Kidney (tissue), 14 donors: Measurements from ENCODE around the gene AK9. TPM values are rescaled to one million over a fixed set of nuclear protein-coding genes. Genes with fewer than 3 reads are reported as not detected.

ENCODE experiments used
- DNase-seq, 5 donors: peaks; one replicate each; pipeline ENCODE4 v3.0.0-alpha.2; 2013 to 2020
- FAIRE-seq: peaks from 2 replicates; lab custom pipeline; 2012; peaks lifted over from hg19 to GRCh38; lab: Jason Lieb, UNC
- H3K27ac ChIP-seq, 2 donors: one replicate each; pipeline ENCODE4 v1.7.0; 2013; ENCODE audit warnings: low read depth in 2 of 2, low read length in 2 of 2, inconsistent platforms in 1 of 2
- H3K27me3 ChIP-seq: one replicate; pipeline ENCODE4 v1.7.1; 2013; ENCODE audit warnings: low read length, inconsistent platforms; ENCODE audit not compliant: control insufficient read depth, insufficient read depth
- H3K36me3 ChIP-seq, 3 donors: one replicate each; pipeline versions ENCODE4 v1.7.0 to v1.7.1; 2013; ENCODE audit warnings: low read length in 3 of 3, control low read depth in 1 of 3, inconsistent platforms in 1 of 3; ENCODE audit not compliant: insufficient read depth in 3 of 3, control insufficient read depth in 2 of 3
- H3K4me1 ChIP-seq, 3 donors: one replicate each; pipeline versions ENCODE4 v1.7.0 to v1.7.1; 2013; ENCODE audit warnings: low read length in 3 of 3, inconsistent platforms in 1 of 3, low read depth in 1 of 3; ENCODE audit not compliant: control insufficient read depth in 2 of 3, insufficient read depth in 2 of 3
- H3K4me3 ChIP-seq, 3 donors: one replicate each; pipeline versions ENCODE4 v1.7.0 to v1.8.1; 2013; ENCODE audit warnings: low read length in 3 of 3, control low read depth in 1 of 3, inconsistent platforms in 1 of 3
- H3K9ac ChIP-seq, 3 donors: one replicate each; pipeline versions ENCODE4 v1.7.0 to v1.7.1; 2013; ENCODE audit warnings: low read length in 3 of 3, control low read depth in 1 of 3, inconsistent platforms in 1 of 3
- H3K9me3 ChIP-seq, 3 donors: one replicate each; pipeline versions ENCODE4 v1.7.0 to v1.7.1; 2013; ENCODE audit warnings: low read length in 3 of 3, control low read depth in 1 of 3, inconsistent platforms in 1 of 3; ENCODE audit not compliant: control insufficient read depth in 2 of 3, insufficient read depth in 1 of 3
- intact Hi-C: fragments of 100-400 bp; cut with DNase I; formaldehyde crosslinking; loops from one replicate; pipeline ENCODE4 v1.11.1; 2022
- polyA plus RNA-seq: library from polyadenylated mRNA; stranded (reverse); fragments of 350-450 nt; fragmentation: Illumina TruSeq; extraction: RNeasy Lipid Tissue Mini Kit (QIAGEN cat#74804); gene quantifications from one replicate; pipeline ENCODE4 v1.2.3, GENCODE V29; 2014; ENCODE audit warnings: low read depth, low replicate concordance; ENCODE audit not compliant: insufficient read depth
- total RNA-seq: library from RNA; stranded (reverse); fragmentation: NEBNext Ultra II Directional; extraction: Animal tissue kit (Norgen Biotek cat#: 25700); gene quantifications from one replicate; pipeline ENCODE4 v1.2.1, GENCODE V29; 2021
- TF ChIP-seq, protein P1 (sequence below): IDR thresholded peaks from 3 replicates; pipeline ENCODE4 v1.5.1; 2012; ENCODE audit warnings: mild to moderate bottlenecking, moderate library complexity, borderline replicate concordance; ENCODE audit not compliant: insufficient read depth; ENCODE audit errors: extremely low read depth
- donor health status: control.
- donor health status: control.
- donor health status: control.
- donor health status: control.
- donor health status: control.
- donor health status: DM: yes; HTN: yes; CAD: no.
- donor health status: Normal renal cell carcinoma (clear cell type).

Gene AK9
- total and polyA plus RNA-seq, 2 donors from 2014 or later = 4.6 to 10.9 TPM

GRCh38 chr6:109526905-109527628 lies 163.9 kb downstream of the AK9 start:
- FAIRE-seq = no peak
- no peaks in the 10 kb centered on the region for H3K4me1 ChIP-seq
- H3K9ac ChIP-seq = no peak overlapping the region
- no peak overlapping the region for H3K27ac ChIP-seq
- DNase-seq = peak; percentile 43 to 87 (median 47)
- intact Hi-C loops = no loop called here
- no peak overlapping the region for H3K4me3 ChIP-seq
- H3K9me3 ChIP-seq = no peaks in the 10 kb centered on the region
- H3K27me3 ChIP-seq = no peaks in the 10 kb centered on the region
- H3K36me3 ChIP-seq = no peaks in the 10 kb centered on the region
- TF ChIP-seq, protein P1, sequence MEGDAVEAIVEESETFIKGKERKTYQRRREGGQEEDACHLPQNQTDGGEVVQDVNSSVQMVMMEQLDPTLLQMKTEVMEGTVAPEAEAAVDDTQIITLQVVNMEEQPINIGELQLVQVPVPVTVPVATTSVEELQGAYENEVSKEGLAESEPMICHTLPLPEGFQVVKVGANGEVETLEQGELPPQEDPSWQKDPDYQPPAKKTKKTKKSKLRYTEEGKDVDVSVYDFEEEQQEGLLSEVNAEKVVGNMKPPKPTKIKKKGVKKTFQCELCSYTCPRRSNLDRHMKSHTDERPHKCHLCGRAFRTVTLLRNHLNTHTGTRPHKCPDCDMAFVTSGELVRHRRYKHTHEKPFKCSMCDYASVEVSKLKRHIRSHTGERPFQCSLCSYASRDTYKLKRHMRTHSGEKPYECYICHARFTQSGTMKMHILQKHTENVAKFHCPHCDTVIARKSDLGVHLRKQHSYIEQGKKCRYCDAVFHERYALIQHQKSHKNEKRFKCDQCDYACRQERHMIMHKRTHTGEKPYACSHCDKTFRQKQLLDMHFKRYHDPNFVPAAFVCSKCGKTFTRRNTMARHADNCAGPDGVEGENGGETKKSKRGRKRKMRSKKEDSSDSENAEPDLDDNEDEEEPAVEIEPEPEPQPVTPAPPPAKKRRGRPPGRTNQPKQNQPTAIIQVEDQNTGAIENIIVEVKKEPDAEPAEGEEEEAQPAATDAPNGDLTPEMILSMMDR = peak; percentile 62

DNA sequence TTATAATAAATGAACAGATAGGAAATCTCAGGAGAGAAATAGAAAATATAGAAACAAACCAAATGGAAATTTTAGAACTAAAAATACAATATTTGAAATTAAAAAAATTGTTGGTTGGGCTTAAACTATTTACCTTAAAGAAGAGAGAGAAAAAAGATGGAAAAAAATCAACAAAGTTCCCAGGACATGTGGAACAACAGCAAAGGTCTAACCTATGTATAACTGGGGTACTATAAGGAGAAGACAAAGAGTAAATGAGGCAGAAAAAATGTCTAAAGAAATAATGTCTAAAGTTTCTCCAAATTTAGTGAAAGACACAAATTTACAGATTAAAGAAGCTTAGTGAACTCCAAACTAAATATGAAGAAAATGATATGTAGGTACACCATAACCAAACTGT lies 166.9 kb downstream of the AK9 start:
- Histone ChIP-seq H3K9me3 (no peaks in the 10 kb centered on the region), H3K27ac (no peak overlapping the region), H3K36me3 (no peaks in the 10 kb centered on the region), H3K4me3 (no peak overlapping the region), H3K4me1 (no peaks in the 10 kb centered on the region), H3K27me3 (no peaks in the 10 kb centered on the region), H3K9ac (no peak overlapping the region)
- intact Hi-C loops = no loop called here
- FAIRE-seq (no peak), DNase-seq (no peak)
- TF ChIP-seq, protein P1 = no peak

DNA sequence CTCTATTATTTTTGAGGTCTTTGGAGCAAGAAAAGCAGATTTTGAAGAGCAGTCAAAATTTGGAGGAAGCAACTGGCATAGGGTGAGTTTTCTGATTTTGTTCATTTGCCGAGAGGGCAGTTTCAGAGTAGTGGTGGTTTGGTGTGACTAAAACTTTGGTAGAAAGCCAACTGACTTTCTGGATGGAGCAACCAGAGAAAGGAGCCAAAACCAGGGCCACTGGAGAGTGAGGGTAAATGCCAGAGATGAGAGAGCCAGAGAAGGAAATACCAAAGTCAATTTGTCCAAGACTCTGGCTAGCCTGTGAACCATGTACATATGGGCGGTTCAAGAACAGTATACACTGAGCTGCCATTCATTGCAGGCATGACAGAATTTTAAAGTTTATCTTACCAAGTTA lies 167.5 kb downstream of the AK9 start:
- DNase-seq (no peak), FAIRE-seq (no peak)
- H3K4me1 ChIP-seq = no peaks in the 10 kb centered on the region
- H3K9me3 ChIP-seq = no peaks in the 10 kb centered on the region
- TF ChIP-seq, protein P1 = no peak
- no peaks in the 10 kb centered on the region for H3K27me3 ChIP-seq
- no peak overlapping the region for H3K4me3 ChIP-seq
- intact Hi-C loops = no loop called here
- H3K9ac ChIP-seq = no peak overlapping the region
- H3K27ac ChIP-seq = no peak overlapping the region
- H3K36me3 ChIP-seq = no peaks in the 10 kb centered on the region
